ENCODE measurements around the gene LRP2BP.
"Not testable (repeated sequence)": the region's sequence is repeated elsewhere in the genome, so short reads cannot be mapped to it uniquely, and the experiment has no call there.

The LRP2BP gene

GRCh38 chr4:185322803-185323202, 72.9 kb downstream of the LRP2BP start:
- DNase-seq = no peak

- peak in 1 of 2 donors; percentile 25 for DNase-seq
Measured at GRCh38 chr4:185318679-185319078, 77.0 kb downstream of the LRP2BP start.

- no peak for DNase-seq
Measured at GRCh38 chr4:185317880-185318279, 77.8 kb downstream of the LRP2BP start.

GRCh38 chr4:185317462-185317861, 78.3 kb downstream of the LRP2BP start:
- DNase-seq = not testable (repeated sequence)

Measured in bone marrow (tissue), 2 donors.